Pulmonary artery endothelial cell (primary cell): Measurements from ENCODE around the gene ATP6V0B. TPM values are rescaled to one million over a fixed set of nuclear protein-coding genes. Genes with fewer than 3 reads are reported as not detected.
A peak's percentile ranks its signal among the peaks of the same experiment; 100 is the strongest.

Experiments used
- DNase-seq: peaks from one replicate; pipeline ENCODE4 v3.0.0-alpha.2; 2011; ENCODE audit warnings: low read depth, low spot score
- total RNA-seq: library from RNA; depleted of rRNA; stranded (reverse); fragments of >200 nt; gene quantifications from 2 replicates; pipeline ENCODE4 v1.2.3, GENCODE V29; 2014

The ATP6V0B gene
- total RNA-seq, 1 donor from 2014 or later: 96.9 TPM

DNA sequence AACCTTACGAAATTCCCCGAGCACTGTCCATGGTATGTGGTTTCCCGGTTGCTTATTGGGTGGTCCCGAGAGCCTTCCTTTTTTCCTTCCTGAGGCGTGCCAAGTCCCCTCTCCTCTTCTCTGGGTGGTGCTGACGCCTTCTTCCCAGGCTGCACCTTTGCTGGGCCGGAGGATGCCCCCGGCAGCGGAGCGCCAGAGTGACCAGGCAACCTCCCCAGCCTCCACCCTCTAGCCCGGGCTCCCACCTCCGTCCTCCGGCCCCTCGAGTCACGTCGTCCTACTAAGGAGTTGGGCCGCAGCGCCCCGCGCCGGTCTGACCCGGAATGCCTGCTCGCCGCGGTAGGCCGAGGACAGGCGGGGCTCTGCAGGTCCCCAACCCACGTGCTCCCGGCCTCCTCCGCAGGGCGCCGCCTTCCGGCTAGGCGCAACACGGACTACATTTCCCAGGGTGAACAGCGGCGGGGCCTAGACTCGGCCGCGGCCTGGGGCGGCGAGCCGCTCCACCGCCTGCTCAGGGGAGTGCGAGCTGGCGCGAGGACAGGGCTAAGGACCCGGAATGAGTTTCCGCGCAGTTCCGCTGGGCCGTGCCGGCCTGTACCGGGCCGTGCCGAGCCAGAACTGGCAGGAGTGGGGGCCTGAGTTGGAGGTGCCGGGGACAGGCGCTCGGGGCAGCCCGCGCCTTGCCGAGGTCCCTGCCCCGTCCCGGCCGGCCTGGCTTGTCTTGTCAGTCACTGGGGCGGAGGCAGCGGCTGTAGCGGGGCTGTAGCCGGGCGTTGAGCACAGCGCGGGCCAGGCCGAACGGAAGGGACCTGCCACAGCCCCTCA, 28.3 kb upstream of the ATP6V0B start, which contains the start of gene IPO13:
TSS of gene IPO13 (plus strand) at position 715 of the 825 bp plus-strand sequence. CDS start 651 bp downstream, outside the sequence.
- DNase-seq: peak; percentile 75

DNA sequence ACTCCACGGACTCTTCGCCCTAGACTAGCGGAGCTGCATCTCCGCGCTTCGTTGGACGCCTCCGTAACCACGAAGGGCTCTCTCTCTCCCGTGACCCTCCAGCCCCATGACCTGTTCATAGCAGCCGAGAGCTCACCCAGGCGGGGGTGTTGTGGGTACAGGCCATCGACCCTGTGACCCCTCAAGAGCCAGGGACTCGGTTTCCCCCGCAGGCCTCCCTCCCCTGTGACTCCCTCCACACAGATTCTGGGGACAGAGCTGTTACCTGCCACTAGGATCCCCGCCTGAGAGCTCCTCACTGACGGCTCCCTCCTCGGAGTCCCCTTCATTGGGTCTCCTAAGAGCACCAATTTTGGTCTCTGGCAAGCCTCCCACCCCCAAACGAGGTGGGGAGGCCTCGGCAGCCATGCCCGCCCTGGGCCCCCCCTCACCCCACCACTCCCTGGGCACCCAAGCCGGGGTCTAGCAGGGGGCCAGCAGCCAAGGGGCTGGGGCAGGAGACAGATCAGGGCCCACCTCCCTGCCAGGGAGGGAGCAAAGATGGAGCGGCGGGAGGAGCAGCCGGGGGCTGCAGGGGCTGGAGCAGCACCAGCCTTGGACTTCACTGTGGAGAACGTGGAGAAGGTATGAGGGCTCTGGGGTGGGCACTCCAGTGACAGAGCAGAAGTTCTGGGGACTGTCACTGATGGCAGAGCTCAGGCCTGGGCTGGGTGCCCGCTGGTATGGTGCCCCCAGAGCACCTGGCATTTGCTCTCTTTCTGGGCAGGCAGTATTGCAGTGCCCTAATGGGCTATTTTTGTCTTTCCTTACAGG, 27.5 kb upstream of the ATP6V0B start:
- no peak for DNase-seq

DNA sequence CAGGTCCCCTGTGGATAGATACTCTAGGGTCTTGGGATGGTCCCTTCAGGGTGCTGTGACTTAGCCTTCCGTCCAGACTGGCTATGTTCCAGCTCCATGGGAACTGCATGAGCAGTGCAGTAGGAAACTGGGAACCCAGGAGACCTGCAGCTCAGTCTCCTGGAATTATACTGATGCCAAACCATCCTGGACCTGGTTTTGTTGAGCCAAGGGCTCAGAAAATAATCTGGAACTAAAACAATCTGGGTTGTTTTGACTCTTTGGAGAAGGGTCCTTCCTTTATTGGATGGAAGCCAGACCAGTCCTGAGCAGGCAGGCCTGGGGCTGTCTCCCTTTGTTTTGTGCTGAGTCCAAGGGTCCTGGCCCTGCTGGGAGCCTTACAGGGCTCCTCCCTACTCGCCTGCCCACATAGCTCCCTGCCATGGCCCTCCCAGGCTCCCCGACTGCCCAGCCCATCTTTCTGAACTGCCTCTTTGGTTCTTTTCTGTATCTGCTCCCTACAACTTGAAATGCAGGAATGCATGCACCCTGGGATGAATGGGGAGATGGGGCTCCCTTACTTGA, 26.8 kb upstream of the ATP6V0B start:
- no peak for DNase-seq

DNA sequence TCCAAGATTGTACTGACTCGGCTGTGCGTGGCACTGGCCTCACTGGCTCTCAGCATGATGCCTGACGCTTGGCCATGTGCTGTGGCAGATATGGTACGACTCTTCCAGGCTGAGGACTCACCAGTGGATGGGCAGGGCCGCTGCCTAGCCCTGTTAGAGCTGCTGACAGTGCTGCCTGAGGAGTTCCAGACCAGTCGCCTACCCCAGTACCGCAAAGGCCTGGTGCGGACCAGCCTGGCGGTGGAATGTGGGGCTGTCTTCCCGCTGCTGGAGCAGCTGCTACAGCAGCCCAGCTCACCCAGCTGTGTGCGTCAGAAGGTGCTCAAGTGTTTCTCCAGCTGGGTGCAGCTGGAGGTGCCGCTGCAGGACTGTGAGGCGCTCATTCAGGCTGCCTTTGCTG, 25.1 kb upstream of the ATP6V0B start:
- no peak for DNase-seq

DNA sequence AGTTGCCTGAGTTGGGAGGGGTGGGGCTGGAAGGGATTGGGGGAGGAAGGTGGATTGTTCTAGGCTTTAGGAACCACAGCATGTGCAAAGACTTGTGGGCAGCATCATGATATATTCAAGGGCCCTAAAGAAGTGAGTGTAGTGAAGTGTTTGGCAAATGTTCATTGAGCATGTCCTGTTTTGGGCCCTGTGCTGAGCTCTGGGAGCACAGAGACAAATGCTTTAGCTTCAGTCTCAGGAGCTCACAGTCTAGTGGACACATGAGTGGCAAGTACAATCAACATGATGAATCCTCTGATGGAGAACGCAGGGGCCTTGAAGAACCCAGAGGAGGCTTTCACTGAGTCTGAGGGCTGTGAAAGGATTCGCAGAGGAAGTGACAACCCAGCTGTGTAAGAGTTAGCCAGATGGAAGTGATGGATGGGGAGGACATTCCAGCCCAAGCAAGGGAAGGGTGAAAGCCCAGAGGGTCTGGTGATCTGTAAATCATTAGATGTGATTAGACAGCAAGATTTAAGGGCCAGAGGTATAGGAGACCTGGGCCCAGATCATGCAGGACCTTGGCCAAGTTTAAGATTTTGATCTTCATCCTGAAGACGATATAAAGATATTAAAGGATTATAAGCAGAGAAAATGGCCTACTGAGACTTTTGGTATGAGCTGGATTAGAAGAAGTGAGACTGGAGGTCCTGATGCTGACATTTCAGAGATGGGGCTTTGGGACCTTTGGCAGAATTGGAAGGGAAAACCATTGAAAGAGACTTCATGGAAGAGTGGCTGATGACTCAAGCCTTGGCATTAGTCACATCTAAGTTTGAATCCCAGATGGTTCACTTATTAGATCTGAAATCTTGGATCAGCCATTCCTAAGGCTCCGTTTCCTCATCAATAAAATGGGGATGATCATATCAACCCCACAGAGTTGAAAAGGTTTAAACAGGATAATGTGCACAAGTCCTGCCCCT, 23.5 kb upstream of the ATP6V0B start:
- no peak for DNase-seq

DNA sequence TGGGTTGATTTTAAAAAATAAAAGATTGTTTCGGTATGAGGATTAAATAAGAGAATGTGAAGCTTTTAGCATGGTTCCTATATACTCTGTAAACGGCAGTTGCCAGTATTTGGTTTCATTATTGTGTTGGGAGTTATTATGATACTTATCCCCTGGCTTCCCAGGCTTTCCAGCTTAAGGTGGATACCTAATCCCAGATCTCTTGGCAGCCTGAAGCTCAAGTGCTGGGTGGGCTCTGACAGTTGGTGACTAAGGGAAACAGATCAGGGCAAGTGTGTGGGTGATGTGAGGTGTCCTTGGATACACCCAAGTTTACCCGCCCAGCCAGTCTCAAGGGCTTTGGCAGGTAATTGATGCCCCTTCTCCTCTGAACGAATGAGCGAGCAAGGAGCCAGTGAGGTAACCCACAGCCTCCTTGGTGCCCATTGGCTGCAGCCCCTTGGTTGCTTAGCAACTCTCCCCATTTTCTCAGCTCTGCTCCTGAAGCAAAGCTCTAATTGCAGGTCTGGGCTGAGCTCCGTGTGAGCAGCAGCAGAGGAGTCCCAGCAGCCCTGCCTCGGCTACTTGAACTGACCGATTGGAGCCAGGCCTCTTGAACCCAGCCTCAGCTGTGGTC, 21.9 kb upstream of the ATP6V0B start:
- no peak for DNase-seq

DNA sequence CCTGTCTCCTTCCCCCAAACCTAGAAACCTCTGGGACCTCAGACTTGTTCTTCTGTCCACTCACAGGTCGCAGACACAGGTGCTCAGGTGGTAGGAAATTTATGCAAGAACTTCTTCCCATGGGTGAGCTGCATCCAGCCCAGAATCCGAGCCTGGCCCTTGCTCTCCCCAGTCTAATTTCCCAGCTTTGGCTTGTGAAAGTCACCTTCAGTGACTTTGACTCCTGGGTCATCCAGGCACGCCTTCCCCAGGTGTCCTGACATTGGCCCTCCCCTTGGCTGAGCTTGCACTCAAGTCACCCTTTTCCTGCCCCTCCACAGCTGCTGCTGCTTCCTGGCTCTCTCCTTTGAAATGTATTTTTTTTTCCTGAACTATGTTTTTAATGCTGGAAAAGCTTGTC, 21.4 kb upstream of the ATP6V0B start:
- DNase-seq: no peak

DNA sequence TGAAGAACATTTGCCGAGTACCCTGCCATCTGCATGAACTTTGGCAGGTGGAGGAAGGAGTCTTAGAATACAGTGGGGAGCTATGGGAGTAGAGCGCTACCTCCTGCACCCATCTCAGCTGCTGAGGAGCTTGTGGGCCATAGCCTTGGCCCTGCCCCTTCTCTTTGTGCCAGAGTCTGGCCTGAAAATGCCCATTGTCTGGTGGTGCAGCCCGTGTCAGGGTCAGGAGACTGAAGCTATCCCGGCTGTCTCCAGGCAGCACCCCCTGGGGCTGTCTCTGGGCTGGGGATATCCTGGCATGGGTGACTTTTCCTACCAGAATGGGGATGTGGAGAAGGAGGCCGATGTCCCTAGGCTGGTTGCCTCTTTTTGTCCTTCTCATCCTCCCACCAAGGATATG, 20.7 kb upstream of the ATP6V0B start:
- DNase-seq: no peak

DNA sequence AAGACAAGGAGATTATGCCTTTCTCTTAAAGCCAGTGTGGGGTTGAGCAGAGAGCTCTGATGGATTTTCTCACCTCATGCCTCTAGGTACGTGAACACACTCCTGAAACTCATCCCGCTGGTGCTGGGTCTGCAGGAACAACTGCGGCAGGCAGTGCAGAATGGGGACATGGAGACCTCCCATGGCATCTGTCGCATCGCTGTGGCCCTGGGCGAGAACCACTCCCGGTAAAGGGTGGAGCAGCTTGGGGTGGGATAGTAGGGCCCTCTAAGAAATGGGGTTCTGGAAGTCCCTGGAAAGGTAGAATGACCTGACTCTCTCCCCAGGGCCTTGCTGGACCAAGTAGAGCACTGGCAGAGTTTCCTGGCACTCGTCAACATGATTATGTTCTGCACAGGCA, 18.5 kb upstream of the ATP6V0B start:
- no peak for DNase-seq

DNA sequence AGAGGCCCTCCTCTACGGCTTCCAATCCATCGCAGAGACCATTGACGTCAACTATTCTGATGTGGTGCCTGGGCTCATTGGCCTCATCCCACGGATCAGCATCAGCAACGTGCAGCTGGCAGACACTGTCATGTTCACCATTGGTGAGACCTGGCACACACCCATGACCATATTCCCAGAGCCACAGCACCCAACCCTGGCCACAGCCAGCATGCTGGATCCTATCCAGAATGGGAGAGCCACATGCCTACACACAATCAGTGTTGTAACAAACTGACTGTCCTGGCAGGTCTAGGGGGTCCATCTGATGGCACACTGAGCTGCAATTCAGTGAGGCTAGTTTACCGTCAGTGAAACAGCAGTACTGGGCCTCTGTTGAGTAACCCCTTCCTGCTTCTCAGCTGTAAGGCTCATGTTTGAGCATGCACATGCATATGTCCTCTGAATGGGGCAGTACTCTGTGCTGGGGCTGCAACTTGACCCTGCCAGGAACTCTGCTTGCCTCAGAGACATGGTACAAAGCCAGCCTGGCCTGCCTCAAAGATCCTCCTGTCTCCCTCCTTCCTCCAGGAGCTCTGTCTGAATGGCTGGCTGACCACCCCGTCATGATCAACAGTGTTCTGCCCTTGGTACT, 17.2 kb upstream of the ATP6V0B start:
- no peak for DNase-seq

DNA sequence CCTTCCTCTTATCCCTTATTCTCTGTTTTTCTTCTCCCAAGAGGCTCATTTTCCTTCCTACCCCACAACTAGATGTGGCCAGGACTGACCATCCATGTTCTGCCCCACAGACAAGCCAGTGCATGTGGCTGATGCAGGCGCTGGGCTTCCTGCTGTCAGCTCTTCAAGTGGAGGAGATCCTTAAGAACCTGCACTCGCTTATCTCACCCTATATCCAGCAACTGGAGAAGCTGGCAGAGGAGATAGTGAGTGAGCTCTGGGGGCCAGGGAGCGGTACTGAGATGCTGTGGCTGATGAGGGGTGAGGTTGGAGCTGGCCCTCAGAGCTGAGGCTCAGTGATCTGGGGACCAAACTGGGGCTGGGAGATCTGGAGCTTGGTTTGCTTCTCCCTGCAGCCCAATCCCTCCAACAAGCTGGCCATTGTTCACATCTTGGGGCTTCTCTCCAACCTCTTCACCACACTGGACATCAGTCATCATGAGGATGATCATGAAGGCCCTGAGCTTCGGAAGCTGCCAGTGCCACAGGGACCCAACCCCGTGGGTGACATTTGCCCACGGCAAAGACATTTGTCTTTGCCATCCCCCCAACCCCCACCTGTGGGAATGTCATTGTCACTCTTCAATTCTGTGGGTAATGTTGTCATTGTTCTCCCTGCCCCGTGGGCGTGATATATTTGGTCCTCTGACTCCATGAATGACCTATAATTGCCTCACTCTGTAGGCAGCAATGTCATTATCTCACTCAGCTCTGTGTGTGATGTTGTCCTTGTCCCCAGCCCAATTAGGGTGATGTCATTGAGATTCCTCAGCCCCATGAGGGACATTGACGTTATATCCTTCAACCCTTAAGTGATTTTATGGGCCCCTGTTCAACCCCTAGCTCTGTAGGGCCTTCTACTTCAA, 16.2 kb upstream of the ATP6V0B start:
- no peak for DNase-seq

DNA sequence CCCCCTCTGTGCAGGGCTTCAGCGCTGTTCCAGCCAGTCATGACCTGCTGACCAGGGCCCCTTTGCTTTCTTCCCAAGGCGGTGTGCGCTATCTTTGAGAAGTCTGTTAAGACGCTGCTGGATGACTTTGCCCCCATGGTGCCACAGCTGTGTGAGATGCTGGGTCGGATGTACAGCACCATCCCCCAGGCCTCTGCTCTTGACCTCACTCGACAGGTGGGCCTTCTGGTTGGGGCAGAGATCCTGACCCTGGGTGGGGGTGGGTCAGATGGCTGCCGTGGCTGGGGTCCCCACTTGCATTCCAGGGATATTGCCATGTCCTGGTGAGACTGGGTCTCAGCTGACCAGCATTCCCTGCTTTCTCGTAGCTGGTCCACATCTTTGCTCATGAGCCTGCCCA, 14.0 kb upstream of the ATP6V0B start:
- DNase-seq: no peak

DNA sequence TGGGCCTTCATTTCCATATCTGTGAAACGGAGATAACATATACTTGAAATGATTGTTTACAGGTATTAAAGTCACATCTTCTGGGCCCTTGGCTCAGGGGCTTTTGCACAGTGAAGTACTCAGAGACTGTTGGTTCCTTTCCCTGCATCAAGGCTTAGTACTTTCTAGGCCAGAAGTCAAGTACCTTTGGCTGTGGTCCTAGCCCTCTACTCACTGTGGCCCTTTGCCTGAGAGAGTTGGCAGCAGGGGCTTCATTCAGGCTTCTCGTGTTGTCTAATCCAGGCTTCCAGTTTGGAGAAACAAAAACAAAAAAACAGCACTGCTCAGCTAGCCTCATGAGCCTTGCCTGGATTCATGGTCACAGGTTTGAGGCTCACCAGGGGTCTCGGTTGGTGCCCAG, 13.1 kb upstream of the ATP6V0B start:
- no peak for DNase-seq

DNA sequence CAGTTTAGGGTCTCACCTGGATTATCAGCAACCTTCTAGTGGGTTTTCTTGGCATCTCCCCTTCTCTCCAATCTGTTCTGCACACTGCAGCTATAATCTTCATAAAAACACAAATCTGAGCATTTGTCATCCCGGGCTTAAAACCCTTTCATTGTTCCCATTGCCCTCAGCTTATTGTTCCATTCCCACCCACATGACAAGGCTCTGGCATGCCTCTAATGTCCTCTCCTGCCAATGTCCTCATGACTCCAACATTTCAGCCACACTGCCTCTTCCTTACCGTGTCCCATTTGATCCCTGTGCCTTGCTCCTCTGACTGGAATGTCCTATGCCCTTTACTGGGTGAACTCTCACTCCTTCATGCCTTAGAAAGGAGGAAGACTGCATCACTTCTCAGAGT, 12.4 kb upstream of the ATP6V0B start:
- DNase-seq: no peak

DNA sequence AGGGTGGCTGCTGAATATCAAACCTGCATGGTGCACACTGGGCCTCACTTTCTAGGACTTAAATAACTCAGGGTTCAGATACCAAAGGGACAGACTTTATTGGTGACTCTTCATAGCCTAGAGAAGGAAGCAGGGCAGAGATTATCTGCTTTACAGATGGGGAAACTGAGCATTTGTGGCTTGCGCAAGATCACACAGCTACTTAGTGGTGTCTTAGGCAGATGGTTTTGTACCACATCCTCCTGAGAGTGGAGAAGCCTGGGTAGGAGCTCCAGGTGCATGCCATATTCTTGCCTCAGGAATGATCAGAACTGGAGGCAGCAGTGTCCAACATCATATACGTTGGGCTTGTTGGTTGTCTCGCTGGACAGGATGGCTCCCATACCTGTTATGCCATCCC, 11.8 kb upstream of the ATP6V0B start:
- DNase-seq: no peak

DNA sequence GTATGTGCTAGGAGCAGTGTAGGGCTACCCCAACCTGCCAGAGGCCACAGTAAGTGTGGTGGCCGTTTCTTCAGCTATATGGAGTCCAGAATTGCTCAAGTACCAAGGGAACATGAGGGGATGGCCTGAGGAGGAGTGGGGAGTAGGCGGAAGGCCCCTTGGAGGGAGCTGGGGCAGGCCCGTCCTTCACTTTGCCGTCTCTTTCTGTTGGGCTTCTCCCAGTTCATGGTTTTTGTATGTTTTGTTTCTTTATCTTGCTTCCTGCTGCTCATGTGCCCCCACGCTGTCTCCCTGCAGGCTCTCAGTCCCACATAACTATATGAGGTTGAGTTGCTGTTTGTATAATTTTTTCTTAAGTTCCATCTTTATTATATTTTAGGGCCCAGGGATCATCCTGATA, 10.9 kb upstream of the ATP6V0B start:
- no peak for DNase-seq

DNA sequence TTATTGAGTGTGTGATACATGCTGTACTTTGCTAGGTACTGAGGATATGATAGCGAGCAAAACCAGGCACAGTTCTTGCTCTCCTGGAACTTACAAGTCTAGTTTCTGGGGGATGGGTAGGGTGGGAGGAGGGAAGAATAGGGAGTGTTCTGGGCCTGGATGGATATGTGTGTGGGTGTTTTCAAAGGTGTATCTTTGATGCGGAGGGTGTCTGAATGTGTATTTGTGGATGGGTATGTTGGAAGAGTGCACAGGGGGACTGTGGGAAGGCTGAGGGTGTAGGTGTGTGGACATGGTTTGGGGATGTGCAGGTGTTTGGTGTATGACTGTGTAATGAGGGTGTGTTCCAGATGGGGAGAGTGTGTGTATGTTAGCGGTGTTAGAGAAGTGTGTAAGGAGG, 9.4 kb upstream of the ATP6V0B start:
- DNase-seq: no peak

DNA sequence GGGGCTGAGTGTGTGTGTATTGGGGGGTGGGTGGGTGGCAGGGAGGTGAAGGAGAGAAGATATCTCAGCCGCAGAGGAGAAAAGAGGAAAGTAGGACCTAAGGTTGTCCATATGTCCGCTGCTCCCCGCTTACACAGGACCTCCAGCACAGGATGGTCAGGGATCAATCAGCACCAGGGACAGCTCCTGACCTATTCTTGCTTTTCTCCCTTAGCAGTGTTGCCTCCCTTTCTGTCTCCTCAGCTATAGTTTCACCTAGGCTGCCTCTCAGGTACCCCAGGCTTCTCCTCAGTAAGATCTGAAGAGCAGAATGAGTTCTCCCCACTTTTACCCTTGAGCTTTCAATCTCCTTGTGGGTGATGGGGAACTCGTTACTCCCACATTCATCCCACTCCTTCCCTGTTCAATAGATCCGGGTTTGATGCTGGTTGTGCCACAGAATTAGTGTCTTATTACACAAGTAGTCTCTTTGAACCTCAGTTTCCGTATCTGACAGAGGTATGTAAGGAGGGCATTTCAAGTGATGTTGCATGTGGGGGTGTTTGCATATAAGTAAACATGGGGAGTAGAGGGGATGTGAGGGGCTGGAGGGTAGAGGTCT, 6.3 kb upstream of the ATP6V0B start:
- no peak for DNase-seq

DNA sequence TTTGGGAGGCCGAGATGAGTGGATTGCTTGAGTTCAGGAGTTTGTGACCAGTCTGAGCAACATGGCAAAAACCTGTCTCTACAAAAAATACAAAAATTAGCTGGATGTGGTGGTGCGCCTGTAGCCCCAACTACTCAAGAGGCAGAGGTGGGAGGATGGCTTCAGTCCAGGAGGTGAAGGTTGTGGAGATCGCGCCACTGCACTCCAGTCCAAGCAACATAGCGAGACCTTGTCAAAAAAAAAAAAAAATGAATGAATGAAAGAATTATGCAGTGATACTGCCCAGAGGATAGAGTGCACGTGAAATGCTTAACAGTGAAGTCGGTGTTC, 5.4 kb upstream of the ATP6V0B start:
- DNase-seq: no peak
